HG03565 (cell line): Measurements from ENCODE around the gene PRSS8.

ENCODE experiments used
- ATAC-seq: cut with Tn5 transposase; IDR thresholded peaks from one replicate; pipeline ENCODE4 v1.9.1; 2021; ENCODE audit warnings: mild to moderate bottlenecking, moderate library complexity; ENCODE audit not compliant: unreplicated experiment

Gene PRSS8

GRCh38 chr16:31083981-31084380 lies 51.5 kb downstream of the PRSS8 start:
- ATAC-seq: no peak

- ATAC-seq: no peak
Measured at GRCh38 chr16:31083556-31083955, 52.0 kb downstream of the PRSS8 start.

GRCh38 chr16:31083081-31083480 lies 52.4 kb downstream of the PRSS8 start:
- no peak for ATAC-seq

- ATAC-seq: no peak
Measured at GRCh38 chr16:31082368-31083045, 53.0 kb downstream of the PRSS8 start.
